ENCODE results near the gene WFS1.

DNA sequence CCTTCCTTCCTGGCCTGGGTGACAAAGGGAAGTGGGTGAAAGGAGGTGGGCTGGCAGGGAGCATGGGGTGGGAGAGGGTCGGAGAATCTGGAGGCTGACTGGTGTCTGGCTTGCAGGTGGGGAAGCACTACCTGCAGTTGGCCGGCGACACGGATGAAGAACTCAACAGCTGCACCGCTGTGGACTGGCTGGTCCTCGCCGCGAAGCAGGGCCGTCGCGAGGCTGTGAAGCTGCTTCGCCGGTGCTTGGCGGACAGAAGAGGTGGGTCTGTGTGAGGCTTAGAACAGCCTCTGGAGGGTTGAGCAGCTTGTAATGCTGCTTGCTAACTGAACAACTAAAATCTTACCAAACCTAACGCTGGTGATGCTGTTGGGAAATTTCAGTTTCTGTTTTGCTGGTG is 19.2 kb downstream of the WFS1 start:
- TF ChIP-seq RFX5 (IDR thresholded peaks at IDR 0.05; ENCODE audit: borderline replicate concordance, low read depth, low read length) (no peak), POLR2AphosphoS5 (IDR thresholded peaks at IDR 0.05; ENCODE audit: low read depth, low read length) (no peak), BRCA1 (IDR thresholded peaks at IDR 0.05; ENCODE audit: low read depth, low read length) (no peak), EZH2 (IDR thresholded peaks at IDR 0.05; ENCODE audit: low read depth, low read length, severe bottlenecking) (no peak), TCF12 (IDR thresholded peaks at IDR 0.05; ENCODE audit: low read depth, low read length) (no peak), POLR2A (IDR thresholded peaks at IDR 0.05; ENCODE audit: control extremely low read depth in 1 of 2, low read depth in 2 of 2, low read length in 2 of 2) (no peak)
- TF ChIP-seq, protein P1, sequence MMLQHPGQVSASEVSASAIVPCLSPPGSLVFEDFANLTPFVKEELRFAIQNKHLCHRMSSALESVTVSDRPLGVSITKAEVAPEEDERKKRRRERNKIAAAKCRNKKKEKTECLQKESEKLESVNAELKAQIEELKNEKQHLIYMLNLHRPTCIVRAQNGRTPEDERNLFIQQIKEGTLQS (IDR thresholded peaks at IDR 0.05; ENCODE audit: insufficient read depth, low read depth, low read length): no peak
- TF ChIP-seq, protein P2, sequence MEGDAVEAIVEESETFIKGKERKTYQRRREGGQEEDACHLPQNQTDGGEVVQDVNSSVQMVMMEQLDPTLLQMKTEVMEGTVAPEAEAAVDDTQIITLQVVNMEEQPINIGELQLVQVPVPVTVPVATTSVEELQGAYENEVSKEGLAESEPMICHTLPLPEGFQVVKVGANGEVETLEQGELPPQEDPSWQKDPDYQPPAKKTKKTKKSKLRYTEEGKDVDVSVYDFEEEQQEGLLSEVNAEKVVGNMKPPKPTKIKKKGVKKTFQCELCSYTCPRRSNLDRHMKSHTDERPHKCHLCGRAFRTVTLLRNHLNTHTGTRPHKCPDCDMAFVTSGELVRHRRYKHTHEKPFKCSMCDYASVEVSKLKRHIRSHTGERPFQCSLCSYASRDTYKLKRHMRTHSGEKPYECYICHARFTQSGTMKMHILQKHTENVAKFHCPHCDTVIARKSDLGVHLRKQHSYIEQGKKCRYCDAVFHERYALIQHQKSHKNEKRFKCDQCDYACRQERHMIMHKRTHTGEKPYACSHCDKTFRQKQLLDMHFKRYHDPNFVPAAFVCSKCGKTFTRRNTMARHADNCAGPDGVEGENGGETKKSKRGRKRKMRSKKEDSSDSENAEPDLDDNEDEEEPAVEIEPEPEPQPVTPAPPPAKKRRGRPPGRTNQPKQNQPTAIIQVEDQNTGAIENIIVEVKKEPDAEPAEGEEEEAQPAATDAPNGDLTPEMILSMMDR (IDR thresholded peaks at IDR 0.05; ENCODE audit: control extremely low read depth in 1 of 3, insufficient read depth in 1 of 3, low read depth in 1 of 3, low read length in 3 of 3): no peak
- TF ChIP-seq, protein P3, sequence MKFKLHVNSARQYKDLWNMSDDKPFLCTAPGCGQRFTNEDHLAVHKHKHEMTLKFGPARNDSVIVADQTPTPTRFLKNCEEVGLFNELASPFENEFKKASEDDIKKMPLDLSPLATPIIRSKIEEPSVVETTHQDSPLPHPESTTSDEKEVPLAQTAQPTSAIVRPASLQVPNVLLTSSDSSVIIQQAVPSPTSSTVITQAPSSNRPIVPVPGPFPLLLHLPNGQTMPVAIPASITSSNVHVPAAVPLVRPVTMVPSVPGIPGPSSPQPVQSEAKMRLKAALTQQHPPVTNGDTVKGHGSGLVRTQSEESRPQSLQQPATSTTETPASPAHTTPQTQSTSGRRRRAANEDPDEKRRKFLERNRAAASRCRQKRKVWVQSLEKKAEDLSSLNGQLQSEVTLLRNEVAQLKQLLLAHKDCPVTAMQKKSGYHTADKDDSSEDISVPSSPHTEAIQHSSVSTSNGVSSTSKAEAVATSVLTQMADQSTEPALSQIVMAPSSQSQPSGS (IDR thresholded peaks at IDR 0.05; ENCODE audit: low read length): no peak
